ENCODE data around the gene PAX3.
A peak's percentile ranks its signal among the peaks of the same experiment; 100 is the strongest.

Gene PAX3

DNA sequence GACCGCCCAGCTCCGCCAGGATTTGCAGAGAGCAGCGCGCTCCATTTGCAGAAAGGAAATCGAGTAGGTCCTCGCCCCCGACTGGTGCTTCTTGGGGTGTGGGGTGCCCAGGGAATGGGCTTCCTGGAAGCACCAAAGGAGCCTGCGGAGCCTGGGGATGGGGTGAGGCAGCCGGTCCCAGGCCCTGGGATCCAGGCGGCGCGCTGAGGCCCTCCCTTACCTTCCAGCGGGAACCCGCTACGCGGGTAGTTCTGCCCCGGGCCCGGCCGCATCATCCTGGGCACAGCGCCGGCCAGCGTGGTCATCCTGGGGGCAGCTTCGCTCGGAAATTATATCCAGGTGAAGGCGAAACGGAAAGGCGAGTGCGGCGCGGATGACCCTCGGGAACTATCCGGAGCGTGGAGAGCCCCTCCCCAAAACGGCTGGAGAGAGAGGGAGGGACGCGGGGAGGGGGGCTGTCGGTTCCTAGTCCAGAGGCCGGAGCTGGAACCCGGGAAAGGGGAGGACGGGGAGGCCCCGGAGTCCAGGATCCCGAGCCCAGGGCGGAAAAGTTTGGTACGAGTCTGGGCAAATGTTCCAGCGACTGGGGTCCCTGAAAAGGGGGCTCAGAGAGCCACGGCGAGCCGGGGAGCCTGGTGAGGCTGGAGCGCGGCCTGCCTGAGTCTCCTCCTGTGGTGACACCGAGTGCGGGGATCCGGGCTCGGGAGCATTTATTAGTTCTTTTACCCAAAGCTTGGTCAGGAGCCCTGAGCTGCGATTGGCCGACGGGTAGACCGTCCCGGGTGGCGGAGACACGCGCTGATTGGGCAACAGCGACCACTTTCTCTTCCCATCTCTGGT, at the start of gene PAX3:
Gene PAX3, minus strand, starts transcription at position 688 of the 840 bp plus-strand sequence. Its CDS starts 383 bp downstream, at position 305.
- no peak for FAIRE-seq
- no peak for DNase-seq (ENCODE audit: low spot score)

DNA sequence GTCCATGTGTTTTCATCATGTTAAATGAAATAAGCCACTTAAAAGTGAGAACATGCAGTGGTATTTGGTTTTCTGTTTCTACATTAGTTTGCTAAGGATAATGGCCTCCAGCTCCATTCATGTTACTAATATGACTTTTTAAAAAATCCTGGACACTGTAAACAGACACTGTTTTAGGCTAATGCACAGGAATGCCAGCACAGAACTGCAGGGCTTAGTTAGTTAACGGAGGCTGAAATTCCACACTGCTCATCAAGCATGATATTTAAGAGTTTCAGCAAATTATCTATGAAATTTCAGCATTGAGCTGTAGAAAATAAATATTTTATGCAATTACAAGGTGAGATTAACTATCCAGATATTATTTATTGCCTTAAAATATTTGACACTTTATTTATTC, 42.5 kb upstream of the PAX3 start:
- DNase-seq (ENCODE audit: low spot score) (no peak), FAIRE-seq (no peak)

DNA sequence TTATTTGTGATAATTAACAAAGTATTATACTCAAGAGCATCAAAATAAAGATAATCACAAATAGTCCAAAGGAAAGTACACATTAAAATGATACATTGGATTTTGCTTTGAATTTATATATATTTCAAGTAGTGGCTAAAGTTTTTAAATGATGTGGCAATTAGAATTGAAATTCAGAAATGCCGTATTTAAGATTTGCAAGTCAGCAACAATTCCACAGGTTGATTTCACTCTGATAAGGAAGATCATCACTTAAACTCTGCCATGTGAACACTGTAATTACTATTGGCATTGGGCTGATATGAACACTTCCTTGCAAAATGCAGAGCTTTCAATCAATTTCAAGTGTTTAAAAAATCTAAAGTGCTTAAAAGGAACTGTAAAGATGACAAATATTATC, 39.6 kb upstream of the PAX3 start:
- DNase-seq (ENCODE audit: low spot score) (no peak), FAIRE-seq (no peak)

DNA sequence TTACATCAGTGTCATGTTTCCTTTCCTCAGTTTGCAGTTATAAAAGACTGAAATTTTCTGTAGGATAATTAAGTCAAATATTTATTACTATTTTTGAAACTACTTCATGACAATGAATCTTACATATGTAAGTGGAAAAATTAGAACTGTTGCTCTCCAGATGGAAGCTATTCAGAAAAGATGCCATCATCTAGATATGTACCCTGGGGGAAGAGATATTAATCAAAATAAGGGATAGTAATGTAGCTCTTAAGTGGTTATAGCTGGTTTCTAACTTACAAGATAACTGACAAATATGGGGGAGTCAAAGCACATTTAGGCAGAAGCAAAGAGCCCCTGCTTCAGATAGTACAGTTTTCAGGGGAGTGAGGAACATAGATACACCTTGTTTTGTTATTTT, 38.1 kb upstream of the PAX3 start:
- no peak for DNase-seq (ENCODE audit: low spot score)
- no peak for FAIRE-seq

DNA sequence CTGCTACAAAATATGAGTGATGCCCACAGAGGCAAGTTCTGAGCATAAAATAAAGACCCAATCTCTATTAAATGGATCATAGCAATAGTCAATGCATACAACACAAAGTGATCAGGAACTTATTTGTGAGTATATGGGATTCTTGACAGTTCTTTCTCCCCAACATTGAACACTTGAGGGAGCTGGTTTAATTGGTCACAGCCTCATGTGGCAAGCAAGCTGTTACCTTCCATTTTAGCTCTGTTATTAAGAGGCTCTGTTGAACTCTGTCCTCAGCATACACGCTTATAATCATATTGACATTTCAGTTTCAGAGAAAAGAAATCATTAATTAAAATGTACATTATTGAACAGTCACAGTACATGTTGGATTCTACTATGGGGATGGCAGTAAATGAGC, 37.6 kb upstream of the PAX3 start:
- no peak for FAIRE-seq
- DNase-seq (ENCODE audit: low spot score) = no peak

DNA sequence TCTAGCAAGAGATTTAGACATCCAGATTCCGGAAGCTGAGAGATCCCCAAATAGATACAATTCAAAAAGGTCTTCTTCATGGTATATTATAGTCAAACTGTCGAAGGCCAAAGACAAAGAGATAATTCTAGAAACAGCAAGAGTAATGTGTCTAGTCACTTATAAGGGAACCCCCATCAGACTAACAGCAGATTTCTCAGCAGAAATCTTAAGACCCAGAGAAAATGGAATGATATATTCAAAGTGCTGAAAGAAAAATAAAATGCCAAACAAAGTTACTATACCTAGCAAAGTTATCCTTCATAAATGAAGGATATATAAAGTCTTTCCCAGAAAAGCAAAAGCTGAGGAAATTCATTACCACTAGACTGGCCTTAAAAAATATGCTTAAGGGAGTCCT, 36.1 kb upstream of the PAX3 start:
- FAIRE-seq (no peak), DNase-seq (ENCODE audit: low spot score) (no peak)

DNA sequence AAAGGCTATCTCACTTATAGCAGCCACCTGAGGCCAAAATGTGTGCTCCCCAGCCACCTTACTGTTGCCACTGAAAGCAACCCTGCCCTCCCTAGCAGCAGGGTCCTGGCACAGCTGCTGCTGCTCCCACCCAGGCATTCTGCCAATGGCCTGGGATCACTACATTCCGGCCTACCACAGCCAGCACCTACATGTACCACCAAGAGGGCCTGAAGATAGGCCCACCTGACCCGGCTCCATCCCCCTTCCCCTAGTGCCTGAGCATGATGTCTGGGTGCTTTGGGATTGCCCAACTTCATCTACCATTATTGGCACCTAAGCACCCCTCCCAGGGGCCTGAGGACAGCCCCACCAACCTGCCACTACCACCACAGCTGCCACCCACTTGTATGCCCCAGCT, 34.6 kb upstream of the PAX3 start:
- DNase-seq (ENCODE audit: low spot score) (no peak), FAIRE-seq (no peak)

DNA sequence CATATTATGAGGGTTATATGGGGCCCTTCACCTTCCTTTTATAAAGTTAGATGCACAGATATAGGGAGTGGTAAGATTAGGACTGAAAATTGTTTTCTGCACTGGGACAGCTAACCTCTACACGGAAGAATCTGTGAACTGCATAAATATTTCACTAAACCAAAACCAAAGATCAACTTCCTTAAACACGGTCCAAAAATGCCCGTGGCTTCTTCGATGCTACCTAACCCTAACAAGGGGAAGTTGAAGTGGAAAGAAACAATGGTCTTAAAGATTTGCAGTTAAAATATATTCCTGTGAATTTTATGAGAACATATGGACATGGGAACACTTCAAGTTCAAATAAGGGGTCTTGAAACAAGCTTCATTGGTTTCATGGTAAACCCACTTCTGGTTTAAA, 33.3 kb upstream of the PAX3 start:
- FAIRE-seq (no peak), DNase-seq (ENCODE audit: low spot score) (no peak)

DNA sequence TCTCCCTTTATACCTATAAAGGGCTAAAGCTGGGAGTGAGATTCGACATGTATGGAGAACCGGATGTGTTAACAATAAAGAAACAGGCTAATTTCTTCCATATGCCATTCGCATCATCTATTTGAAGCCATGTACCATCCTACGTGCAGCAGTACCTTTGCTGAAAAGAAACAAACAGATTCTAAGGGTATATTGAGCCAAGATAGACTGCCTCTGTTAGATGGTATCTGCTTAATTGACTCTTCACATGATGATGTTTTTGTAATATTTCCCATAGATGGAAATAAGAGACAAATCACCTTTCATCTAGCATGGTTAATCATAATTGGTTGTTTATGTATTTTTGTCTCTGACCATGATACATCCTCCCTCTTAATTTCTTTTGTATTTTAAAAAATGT, 32.1 kb upstream of the PAX3 start:
- FAIRE-seq = no peak
- DNase-seq (ENCODE audit: low spot score) = no peak

DNA sequence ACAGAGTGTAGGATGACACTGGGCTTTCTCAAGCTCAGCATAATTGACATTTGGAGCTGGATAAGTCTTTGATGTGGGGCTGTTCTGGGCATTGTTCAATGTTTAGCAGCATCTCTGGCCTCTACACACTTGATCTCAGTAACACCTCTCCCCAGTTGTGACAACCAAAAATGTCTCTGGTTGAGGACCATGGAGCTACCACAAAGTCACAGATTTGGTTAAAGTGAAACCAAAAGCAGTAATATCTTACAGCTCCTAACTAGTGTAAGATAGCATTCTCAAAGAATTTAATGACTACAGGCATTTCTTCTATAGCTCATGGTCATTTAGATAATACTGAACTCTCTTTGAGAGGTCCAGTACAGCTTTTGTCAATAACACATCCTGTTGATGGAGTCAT, 23.4 kb upstream of the PAX3 start:
- FAIRE-seq (no peak), DNase-seq (ENCODE audit: low spot score) (no peak)

DNA sequence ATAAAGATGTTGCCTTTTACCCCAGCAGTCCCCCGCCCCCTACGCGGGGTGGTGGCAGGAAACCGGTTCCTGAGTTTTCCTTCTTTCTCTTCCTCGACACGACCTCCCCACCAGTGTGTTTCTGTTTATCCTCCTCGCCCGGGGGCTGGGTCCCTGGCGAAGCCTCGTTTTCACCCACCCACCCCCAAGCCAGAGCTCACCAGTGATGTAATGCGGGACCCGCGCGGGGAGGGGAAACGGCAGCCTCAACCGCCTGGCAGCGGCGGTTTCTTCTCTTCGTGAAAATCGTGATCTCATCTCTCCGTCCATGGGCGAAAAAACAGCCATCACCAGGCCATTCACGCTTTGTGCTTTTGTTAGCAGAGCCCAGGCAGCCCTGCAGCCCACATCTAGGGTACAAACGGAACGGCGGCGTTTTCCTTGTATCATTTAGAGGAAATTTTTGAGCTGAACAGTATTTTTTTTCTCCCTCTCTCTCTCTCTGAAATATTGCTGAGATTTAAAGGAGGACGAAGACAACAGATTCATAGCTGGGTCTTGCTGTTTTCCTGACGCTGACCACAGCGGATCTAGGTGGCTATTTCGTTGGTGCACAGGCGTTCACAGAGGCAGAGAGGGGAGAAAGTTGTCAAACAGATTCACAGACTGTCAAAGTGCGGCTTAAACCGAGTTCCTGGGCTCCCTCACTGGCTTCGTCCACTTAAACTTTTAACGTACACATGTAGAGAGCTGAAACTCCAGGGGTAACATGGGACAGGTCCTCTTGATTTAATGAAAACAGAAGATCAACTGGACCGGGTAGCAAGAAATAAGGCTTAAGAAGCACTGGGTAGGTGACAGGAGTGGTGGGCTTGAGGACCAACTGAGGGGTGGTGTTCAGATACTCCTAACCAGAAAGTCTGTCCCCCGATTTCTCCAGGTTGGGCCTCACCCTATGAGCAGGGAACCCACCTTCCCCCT, 21.9 kb upstream of the PAX3 start:
- no peak for FAIRE-seq

DNA sequence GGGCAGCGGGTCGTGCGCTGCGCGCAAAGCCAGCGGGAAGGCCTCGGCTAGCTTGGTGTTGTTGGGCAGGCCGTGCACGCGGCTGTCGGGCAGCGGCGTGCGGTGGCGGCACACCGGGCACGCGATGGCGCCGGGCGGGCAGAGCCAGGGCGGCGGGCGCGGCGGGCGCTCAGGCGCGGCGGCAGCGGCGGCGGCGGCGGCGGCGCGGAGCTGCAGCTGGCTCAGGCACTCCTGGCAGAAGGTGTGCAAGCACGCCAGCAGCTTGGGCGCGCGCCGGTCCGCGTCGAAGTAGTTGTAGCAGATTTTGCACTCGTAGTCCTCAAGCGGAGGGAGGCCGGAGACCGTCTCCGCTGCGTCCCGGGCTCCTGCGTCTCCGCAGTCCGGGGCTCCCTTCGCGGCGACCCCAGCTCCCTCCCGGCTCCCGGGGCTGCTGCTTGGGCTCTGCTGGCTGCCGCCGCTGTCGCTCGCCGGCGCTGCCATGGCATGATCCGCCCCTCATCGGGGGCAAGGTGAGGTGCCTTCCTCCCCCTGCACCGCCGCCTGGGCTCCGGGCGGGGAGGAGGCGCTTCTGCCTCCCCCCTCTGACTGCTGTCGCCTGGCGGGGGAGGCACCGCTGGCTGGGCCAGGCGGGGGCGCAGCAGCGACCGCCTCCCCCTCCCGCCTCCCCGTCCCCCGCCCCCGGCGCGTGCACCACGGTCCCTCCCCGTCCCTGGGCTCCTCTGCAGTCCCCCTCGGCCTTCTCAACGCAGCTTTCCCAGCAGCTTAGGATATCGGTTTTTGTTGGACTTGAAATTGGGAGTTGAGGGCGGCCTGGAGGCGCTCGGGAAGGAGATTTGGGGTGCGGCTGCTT, 21.0 kb upstream of the PAX3 start:
- FAIRE-seq = no peak
- no peak for DNase-seq (ENCODE audit: low spot score)

More for the DNA sequence above, 21.9 kb upstream of the PAX3 start:
- no peak for DNase-seq (ENCODE audit: low spot score)

DNA sequence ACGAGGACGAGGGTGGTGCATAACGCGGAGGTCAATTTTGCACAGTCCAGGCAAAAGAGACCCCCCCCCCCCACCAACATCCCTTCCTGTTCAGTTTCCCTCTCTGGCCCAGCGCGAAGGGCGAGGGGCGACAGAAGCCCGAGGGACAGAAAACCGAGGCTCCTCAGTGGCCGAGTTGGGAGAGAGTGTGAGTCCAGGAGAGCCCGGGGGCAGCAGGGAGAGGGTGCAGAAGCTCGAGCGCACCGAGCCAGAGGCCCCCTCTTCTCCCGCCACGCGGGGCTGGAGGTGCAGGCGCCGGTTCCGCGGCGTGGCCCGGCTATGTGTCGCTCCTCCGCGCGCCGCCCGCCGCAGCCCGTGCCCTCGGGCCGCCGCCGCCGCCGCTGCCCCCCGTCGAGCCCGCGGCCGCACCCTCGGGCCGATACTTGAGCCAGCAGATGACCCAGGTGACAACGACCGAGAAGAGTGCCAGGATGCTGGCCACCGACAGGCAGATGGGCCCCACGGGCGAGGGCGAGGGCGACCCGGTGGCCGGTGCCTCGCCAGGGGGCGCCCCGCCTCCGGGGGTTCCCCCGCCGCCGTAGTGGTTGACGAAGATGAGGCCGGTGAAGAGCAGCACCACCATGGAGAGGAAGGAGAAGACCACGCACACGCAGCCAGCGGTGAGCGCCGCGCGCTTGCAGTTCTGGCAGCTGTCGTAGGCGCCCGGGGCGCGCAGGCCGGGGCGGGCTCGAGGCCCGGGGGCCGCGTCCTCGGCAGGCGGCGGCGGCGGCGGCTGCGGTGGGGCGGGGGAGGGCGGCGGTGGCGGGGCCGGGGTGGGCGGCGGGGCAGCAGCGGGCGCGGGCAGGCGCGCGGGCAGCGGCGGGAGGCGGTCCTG, 20.2 kb upstream of the PAX3 start:
- no peak for FAIRE-seq

DNA sequence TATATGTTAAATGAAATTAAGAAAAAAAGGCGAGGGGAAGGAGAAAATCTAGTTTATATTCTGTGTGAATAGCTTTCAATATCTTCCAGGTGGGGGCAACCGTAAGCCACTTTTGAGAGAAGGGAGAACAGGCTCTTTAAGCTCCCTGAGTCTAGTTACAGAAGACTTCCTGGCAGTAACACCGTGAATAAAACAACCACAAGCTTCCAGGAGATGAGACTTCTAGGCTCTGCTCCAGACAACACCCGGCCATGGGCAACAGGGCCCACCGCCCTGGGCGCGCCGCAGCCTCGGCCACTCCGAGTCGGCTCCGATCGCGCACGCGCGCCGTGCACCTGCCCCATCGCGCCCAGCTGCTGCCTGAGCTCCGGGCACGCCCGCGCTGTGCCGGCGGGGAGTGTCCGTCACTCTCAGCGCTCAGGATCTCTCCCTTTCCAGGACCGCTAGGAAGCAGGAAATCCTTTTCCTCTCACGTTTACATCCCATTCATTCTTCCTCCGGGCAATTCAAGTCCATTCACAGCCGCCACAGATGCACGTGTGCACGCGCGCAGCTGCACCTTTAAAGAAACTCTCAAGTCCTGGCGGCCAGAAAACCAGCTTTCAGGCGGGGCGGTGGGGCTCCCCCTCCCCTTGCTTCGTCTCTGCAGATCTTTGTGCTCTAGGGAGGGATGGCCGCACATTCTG, 19.4 kb upstream of the PAX3 start:
- DNase-seq (ENCODE audit: low spot score) (peak; percentile 49), FAIRE-seq (peak; percentile 25)

More for the DNA sequence above, 20.2 kb upstream of the PAX3 start:
- no peak for DNase-seq (ENCODE audit: low spot score)

DNA sequence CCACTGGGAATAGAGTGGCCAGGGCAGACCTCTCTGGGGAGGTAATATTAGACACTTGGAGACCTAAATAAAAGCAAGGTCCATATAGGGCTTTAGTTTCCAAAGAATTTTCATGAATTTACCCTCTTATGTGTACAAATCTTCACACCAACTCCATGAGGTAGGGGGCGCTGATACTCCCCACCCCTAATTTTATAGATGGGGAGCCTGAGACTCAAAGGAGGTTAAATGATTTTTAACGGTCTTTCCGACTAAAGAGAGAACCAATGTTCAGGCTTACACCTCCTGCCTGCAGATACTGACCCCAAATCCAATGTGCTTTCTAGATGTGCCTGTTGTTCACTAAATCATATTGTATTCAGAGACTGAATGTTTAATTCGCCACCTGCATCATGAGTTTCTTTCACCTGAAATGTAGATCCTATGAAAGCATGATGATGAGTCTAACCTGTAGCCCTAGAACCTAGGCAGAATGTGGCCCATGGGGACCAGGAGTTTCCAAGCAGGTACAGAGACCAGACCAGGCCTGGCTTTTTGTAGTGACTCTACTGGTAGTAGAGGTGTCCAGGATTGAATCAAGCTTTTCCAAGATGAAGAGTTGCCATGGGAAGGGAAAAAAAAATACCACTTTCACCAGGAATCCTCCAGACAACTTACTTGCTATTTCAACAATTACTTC, 16.8 kb upstream of the PAX3 start:
- no peak for DNase-seq (ENCODE audit: low spot score)
- FAIRE-seq = no peak

DNA sequence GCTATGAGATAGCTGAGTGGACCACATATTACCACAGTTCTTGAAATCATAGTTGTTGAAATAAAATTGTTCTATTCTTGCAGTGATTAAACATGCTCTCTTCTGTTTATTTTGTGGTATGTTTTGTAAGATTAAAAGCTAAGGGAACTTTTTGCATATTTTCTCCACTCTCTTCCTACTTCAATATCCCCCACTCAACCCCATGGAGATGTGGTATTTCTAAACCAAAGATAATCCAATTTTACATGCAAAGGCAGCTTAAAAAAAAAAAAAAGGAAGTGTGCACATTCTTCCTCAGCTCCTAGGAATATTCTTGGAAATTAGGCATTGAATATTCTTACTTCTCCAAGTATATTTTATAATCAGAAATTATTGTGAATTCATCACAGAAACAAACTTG, 15.0 kb upstream of the PAX3 start:
- FAIRE-seq (no peak), DNase-seq (ENCODE audit: low spot score) (no peak)

DNA sequence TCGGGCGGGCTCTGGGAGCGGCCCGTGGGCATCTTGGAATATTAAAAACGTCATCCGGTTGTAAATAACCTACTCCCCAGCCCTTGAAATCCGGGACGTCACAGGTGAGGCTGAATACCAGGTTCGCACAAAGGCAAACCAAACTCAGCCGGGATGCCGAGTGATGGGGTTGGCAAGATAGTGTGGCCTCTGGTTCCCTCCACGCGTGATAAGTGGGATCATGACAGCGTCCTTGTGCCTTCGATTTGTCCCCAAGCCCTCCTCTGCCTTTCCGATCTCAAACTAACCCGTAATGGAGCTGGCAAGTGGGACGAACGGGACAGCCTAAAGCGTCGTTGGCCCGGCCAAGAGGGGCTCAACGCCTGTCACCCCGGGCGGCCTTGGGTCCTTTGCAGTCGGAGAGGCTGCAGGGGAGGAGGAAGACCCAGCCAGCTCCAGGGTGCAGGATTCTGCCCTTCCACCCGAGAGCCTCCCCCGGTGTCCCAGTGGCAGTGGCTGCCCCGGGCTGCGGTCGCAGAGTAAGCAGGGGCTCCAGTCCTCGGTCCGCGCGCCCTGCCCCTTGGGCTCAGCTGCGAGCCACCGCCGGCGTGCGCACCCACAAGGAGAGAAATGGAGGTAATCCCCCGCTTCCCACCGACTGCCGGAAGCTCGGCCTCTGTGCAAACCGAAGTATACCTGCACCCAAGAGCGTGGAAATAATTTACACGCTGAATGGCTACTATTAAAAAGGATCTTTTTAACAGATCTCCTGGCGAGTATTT, 13.4 kb upstream of the PAX3 start:
- DNase-seq (ENCODE audit: low spot score) = no peak
- FAIRE-seq = no peak

DNA sequence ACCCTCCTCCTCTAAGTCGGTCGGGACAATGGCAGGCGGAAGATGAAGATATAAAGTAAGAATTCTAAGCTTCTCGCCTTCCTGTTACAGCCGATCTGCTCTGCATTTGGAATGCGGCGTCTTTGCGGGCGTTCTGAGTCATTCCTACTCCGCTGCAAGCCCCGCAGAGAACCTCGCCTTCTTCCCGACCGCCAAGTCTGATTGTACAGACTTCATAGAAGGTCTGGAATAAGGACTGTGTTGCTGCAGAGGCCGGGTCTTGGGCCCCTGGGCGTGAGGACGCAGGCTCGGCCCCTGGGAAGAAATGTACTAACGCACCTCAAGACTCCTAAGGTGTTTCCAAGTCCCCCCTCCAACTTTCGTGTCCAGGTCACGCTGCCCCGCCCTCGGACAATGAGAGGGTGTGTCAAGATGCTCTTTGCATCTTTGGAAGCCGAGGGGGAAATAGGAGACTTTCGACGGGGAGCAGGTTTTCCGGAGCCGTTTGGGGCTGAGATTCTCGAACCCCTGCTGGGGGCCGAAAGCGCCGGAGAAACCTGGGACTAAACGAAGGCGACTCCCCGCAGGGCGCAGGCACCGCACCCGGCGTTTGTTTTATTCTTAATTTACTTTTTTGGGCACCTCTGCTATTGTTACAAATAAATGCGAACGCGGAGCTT, 12.7 kb upstream of the PAX3 start:
- no peak for DNase-seq (ENCODE audit: low spot score)

More for the DNA sequence above, 12.7 kb upstream of the PAX3 start:
- no peak for FAIRE-seq

Measured in RCC 7860 (cell line).